Endothelial cell (in vitro differentiated cells): ENCODE data around the gene CACNA2D4. TPM values are rescaled to one million over a fixed set of nuclear protein-coding genes. Genes with fewer than 3 reads are reported as not detected.

Source experiments
- DNase-seq: peaks from one replicate; pipeline ENCODE4 v3.0.0; 2021; ENCODE audit warnings: low spot score
- H3K27ac Mint-ChIP-seq: one replicate; pipeline ENCODE4 v1.8.0; 2021; ENCODE audit warnings: mixed read lengths, inconsistent platforms; ENCODE audit not compliant: unreplicated experiment
- H3K27me3 Mint-ChIP-seq: one replicate; pipeline ENCODE4 v1.8.0; 2021; ENCODE audit warnings: mild to moderate bottlenecking, moderate library complexity, mixed read lengths, inconsistent platforms; ENCODE audit not compliant: unreplicated experiment
- H3K36me3 Mint-ChIP-seq: one replicate; pipeline ENCODE4 v1.8.0; 2021; ENCODE audit warnings: mild to moderate bottlenecking, low read depth, mixed read lengths, inconsistent platforms; ENCODE audit not compliant: unreplicated experiment
- H3K4me1 Mint-ChIP-seq: one replicate; pipeline ENCODE4 v1.8.0; 2021; ENCODE audit warnings: mild to moderate bottlenecking, mixed read lengths, inconsistent platforms; ENCODE audit not compliant: unreplicated experiment
- H3K4me3 Mint-ChIP-seq: one replicate; pipeline ENCODE4 v1.8.0; 2021; ENCODE audit warnings: mild to moderate bottlenecking, mixed read lengths, inconsistent platforms; ENCODE audit not compliant: unreplicated experiment
- H3K9me3 Mint-ChIP-seq: one replicate; pipeline ENCODE4 v1.8.0; 2021; ENCODE audit warnings: mixed read lengths, inconsistent platforms; ENCODE audit not compliant: unreplicated experiment
- CTCF ChIP-seq: fragments of 200-600 bp; sonication (generic); IDR thresholded peaks from one replicate; pipeline ENCODE4 v1.5.0; 2021; ENCODE audit warnings: antibody characterized with exemption; ENCODE audit not compliant: unreplicated experiment
- total RNA-seq: library from RNA; stranded (reverse); fragmentation: NEBNext Ultra II Directional; extraction: Animal tissue kit (Norgen Biotek cat#: 25700); gene quantifications from one replicate; pipeline ENCODE4 v1.2.1, GENCODE V29; 2021; ENCODE audit not compliant: unreplicated experiment

Gene CACNA2D4
- total RNA-seq, 1 donor from 2014 or later = 0.28 TPM

- H3K27ac Mint-ChIP-seq = no peak overlapping the region
- DNase-seq = no peak
- H3K27me3 Mint-ChIP-seq = no peaks in the 10 kb centered on the region
- H3K9me3 Mint-ChIP-seq = no peaks in the 10 kb centered on the region
- no peak for TF ChIP-seq CTCF
- no peaks in the 10 kb centered on the region for H3K36me3 Mint-ChIP-seq
- H3K4me3 Mint-ChIP-seq = no peak overlapping the region
- peaks cover 11% of the 10 kb centered on the region for H3K4me1 Mint-ChIP-seq
These were observed 9.7 kb downstream of the CACNA2D4 start for GRCh38 chr12:1908758-1909157.

- Mint-ChIP-seq H3K9me3 (no peaks in the 10 kb centered on the region), H3K36me3 (no peaks in the 10 kb centered on the region), H3K27me3 (no peaks in the 10 kb centered on the region), H3K27ac (no peak overlapping the region), H3K4me3 (no peak overlapping the region), H3K4me1 (peaks cover 7% of the 10 kb centered on the region)
- TF ChIP-seq CTCF = no peak
- DNase-seq = no peak
These were observed 10.5 kb downstream of the CACNA2D4 start for GRCh38 chr12:1907652-1908611.

GRCh38 chr12:1906579-1906978 lies 11.9 kb downstream of the CACNA2D4 start:
- DNase-seq = no peak
- H3K4me3 Mint-ChIP-seq = no peak overlapping the region
- no peaks in the 10 kb centered on the region for H3K36me3 Mint-ChIP-seq
- no peaks in the 10 kb centered on the region for H3K9me3 Mint-ChIP-seq
- no peak for TF ChIP-seq CTCF
- no peaks in the 10 kb centered on the region for H3K4me1 Mint-ChIP-seq
- H3K27me3 Mint-ChIP-seq = no peaks in the 10 kb centered on the region
- no peak overlapping the region for H3K27ac Mint-ChIP-seq

GRCh38 chr12:1904875-1905274 lies 13.6 kb downstream of the CACNA2D4 start:
- DNase-seq = no peak
- no peaks in the 10 kb centered on the region for H3K9me3 Mint-ChIP-seq
- H3K4me1 Mint-ChIP-seq = no peaks in the 10 kb centered on the region

More at GRCh38 chr12:1904875-1905274, 13.6 kb downstream of the CACNA2D4 start:
- TF ChIP-seq CTCF = no peak
- Mint-ChIP-seq H3K27me3 (no peaks in the 10 kb centered on the region), H3K36me3 (no peaks in the 10 kb centered on the region), H3K4me3 (no peak overlapping the region), H3K27ac (no peak overlapping the region)
